CD8-positive, alpha-beta memory T cell (primary cell): ENCODE data around the gene GOLGA7B. TPM values are rescaled to one million over a fixed set of nuclear protein-coding genes. Genes with fewer than 3 reads are reported as not detected.

ENCODE experiments used
- CTCF ChIA-PET: fragments of 350-600 bp; sonication (Branson Sonifier 250); formaldehyde crosslinking; loops from one replicate; lab custom pipeline; 2021; ENCODE audit warnings: antibody characterized with exemption; lab: Charles Lee
- POLR2A ChIA-PET: fragments of 350-600 bp; sonication (Branson Sonifier 250); formaldehyde crosslinking; loops from one replicate; lab custom pipeline; 2021; ENCODE audit warnings: antibody characterized with exemption; lab: Charles Lee
- DNase-seq, 5 donors: peaks; one replicate each; pipeline versions ENCODE4 v3.0.0 to v3.0.0-alpha.2; 2020 to 2022; ENCODE audit warnings: mixed read lengths in 1 of 5
- H3K27ac ChIP-seq: one replicate; pipeline ENCODE4 v1.7.0; 2013; ENCODE audit warnings: low read depth, mild to moderate bottlenecking, low read length, moderate library complexity
- H3K27me3 ChIP-seq: 2 replicates; pipeline ENCODE4 v1.7.0; 2013; ENCODE audit warnings: low read length, mild to moderate bottlenecking; ENCODE audit not compliant: insufficient read depth, poor library complexity, severe bottlenecking
- H3K36me3 ChIP-seq: 2 replicates; pipeline ENCODE4 v1.7.0; 2013; ENCODE audit warnings: mild to moderate bottlenecking, low read length, moderate library complexity; ENCODE audit not compliant: insufficient read depth
- H3K4me1 ChIP-seq: 2 replicates; pipeline ENCODE4 v1.7.0; 2013; ENCODE audit warnings: mild to moderate bottlenecking, low read length, moderate library complexity; ENCODE audit not compliant: insufficient read depth
- H3K4me3 ChIP-seq: 2 replicates; pipeline ENCODE4 v1.7.0; 2013; ENCODE audit warnings: mild to moderate bottlenecking, low read length
- H3K9me3 ChIP-seq: 2 replicates; pipeline ENCODE4 v1.7.0; 2013; ENCODE audit warnings: mild to moderate bottlenecking, low read length
- H3K27ac Mint-ChIP-seq, 8 donors: one replicate each; pipeline ENCODE4 v1.8.0; 2020 to 2021; ENCODE audit warnings: mixed read lengths in 8 of 8, mild to moderate bottlenecking in 6 of 8, inconsistent platforms in 3 of 8, moderate library complexity in 3 of 8
- H3K27me3 Mint-ChIP-seq, 2 donors: one replicate each; pipeline ENCODE4 v1.8.0; 2020 to 2021; ENCODE audit warnings: mixed read lengths in 2 of 2, mild to moderate bottlenecking in 1 of 2, moderate library complexity in 1 of 2
- H3K36me3 Mint-ChIP-seq, 3 donors: one replicate each; pipeline ENCODE4 v1.8.0; 2020 to 2021; ENCODE audit warnings: mixed read lengths in 3 of 3, inconsistent platforms in 1 of 3, mild to moderate bottlenecking in 1 of 3
- H3K4me1 Mint-ChIP-seq, 3 donors: one replicate each; pipeline ENCODE4 v1.8.0; 2020 to 2021; ENCODE audit warnings: mixed read lengths in 3 of 3, inconsistent platforms in 1 of 3, mild to moderate bottlenecking in 1 of 3
- H3K4me3 Mint-ChIP-seq, 7 donors: one replicate each; pipeline ENCODE4 v1.8.0; 2020 to 2021; ENCODE audit warnings: mixed read lengths in 7 of 7, mild to moderate bottlenecking in 6 of 7, moderate library complexity in 4 of 7, inconsistent platforms in 2 of 7
- H3K9me3 Mint-ChIP-seq, 5 donors: one replicate each; pipeline ENCODE4 v1.8.0; 2020 to 2022; ENCODE audit warnings: mixed read lengths in 5 of 5, mild to moderate bottlenecking in 3 of 5, moderate library complexity in 2 of 5, inconsistent platforms in 1 of 5
- polyA plus RNA-seq: library from polyadenylated mRNA; unstranded; fragments of 300-500 nt; fragmentation: Illumina TruSeq; gene quantifications from one replicate; pipeline ENCODE4 v1.2.3, GENCODE V29; 2021
- total RNA-seq, 2 experiments: library from RNA; stranded (reverse); gene quantifications; one replicate each; pipeline ENCODE4 v1.2.3, GENCODE V29; 2021

The GOLGA7B gene
- total and polyA plus RNA-seq, 3 experiments from 2014 or later, result 0.29 to 0.62 (median 0.44) TPM

- H3K9me3 ChIP-seq, result no peaks in the 10 kb centered on the region
- Mint-ChIP-seq H3K27ac (peak overlapping the region in 1 of 8 donors; percentile 77), H3K4me3 (no peak overlapping the region), H3K4me1 (peaks cover 6 to 7% (median 7%) of the 10 kb centered on the region in 3 donors), H3K36me3 (peaks cover 0 to 3% (median 0%) of the 10 kb centered on the region in 3 donors), H3K27me3 (peaks cover 2 to 3% of the 10 kb centered on the region in 2 donors), H3K9me3 (no peaks in the 10 kb centered on the region)
- POLR2A ChIA-PET, result no interaction called here
- no peak overlapping the region for H3K27ac ChIP-seq
- H3K36me3 ChIP-seq, result no peaks in the 10 kb centered on the region
- peaks cover 8% of the 10 kb centered on the region for H3K4me1 ChIP-seq
- CTCF ChIA-PET, result no interaction called here
- no peak overlapping the region for H3K4me3 ChIP-seq
- no peak for DNase-seq
- no peaks in the 10 kb centered on the region for H3K27me3 ChIP-seq
Observed at GRCh38 chr10:97823734-97824133, 25.9 kb upstream of the GOLGA7B start.

- Histone ChIP-seq H3K9me3 (no peaks in the 10 kb centered on the region), H3K4me1 (peaks cover 18% of the 10 kb centered on the region), H3K27me3 (no peaks in the 10 kb centered on the region), H3K36me3 (no peaks in the 10 kb centered on the region), H3K4me3 (no peak overlapping the region), H3K27ac (no peak overlapping the region)
- no peak for DNase-seq
- Mint-ChIP-seq H3K4me3 (no peak overlapping the region), H3K36me3 (peaks cover 0 to 1% (median 0%) of the 10 kb centered on the region in 3 donors), H3K27me3 (peaks cover 0 to 2% of the 10 kb centered on the region in 2 donors), H3K27ac (peak overlapping the region in 2 of 8 donors; percentile 26 to 47), H3K9me3 (no peaks in the 10 kb centered on the region), H3K4me1 (peaks cover 17 to 20% (median 18%) of the 10 kb centered on the region in 3 donors)
- ChIA-PET POLR2A (no interaction called here), CTCF (interaction anchor here (0.6 kb wide), 1 partner anchor 1467 kb away, joined by 3 read pairs; no protein-coding TSS in a partner anchor)
Observed at GRCh38 chr10:97825020-97825760, 24.5 kb upstream of the GOLGA7B start.

- Histone ChIP-seq H3K9me3 (no peaks in the 10 kb centered on the region), H3K4me1 (peaks cover 18% of the 10 kb centered on the region), H3K27ac (no peak overlapping the region), H3K36me3 (no peaks in the 10 kb centered on the region), H3K27me3 (no peaks in the 10 kb centered on the region), H3K4me3 (no peak overlapping the region)
- H3K4me3 Mint-ChIP-seq, result no peak overlapping the region
- ChIA-PET POLR2A (no interaction called here), CTCF (no interaction called here)
- no peaks in the 10 kb centered on the region for H3K9me3 Mint-ChIP-seq
- H3K27me3 Mint-ChIP-seq, result peaks cover 0 to 2% of the 10 kb centered on the region in 2 donors
- H3K27ac Mint-ChIP-seq, result peak overlapping the region in 2 of 8 donors; percentile 19 to 45
- DNase-seq, result no peak
- H3K36me3 Mint-ChIP-seq, result peaks cover 0 to 1% (median 0%) of the 10 kb centered on the region in 3 donors
- H3K4me1 Mint-ChIP-seq, result peaks cover 19 to 21% (median 20%) of the 10 kb centered on the region in 3 donors
Observed at GRCh38 chr10:97826892-97827291, 22.8 kb upstream of the GOLGA7B start.

GRCh38 chr10:97827702-97828291 is 21.8 kb upstream of the GOLGA7B start:
- Histone ChIP-seq H3K4me3 (no peak overlapping the region), H3K4me1 (peaks cover 18% of the 10 kb centered on the region), H3K36me3 (no peaks in the 10 kb centered on the region), H3K27ac (no peak overlapping the region), H3K27me3 (no peaks in the 10 kb centered on the region), H3K9me3 (no peaks in the 10 kb centered on the region)
- ChIA-PET POLR2A (no interaction called here), CTCF (interaction anchor here (1.6 kb wide), 2 partner anchors 36 to 41 kb away, joined by 4 to 5 read pairs; no protein-coding TSS in a partner anchor)
- H3K4me3 Mint-ChIP-seq, result no peak overlapping the region
- H3K36me3 Mint-ChIP-seq, result peaks cover 0 to 1% (median 0%) of the 10 kb centered on the region in 3 donors
- peaks cover 0 to 2% of the 10 kb centered on the region in 2 donors for H3K27me3 Mint-ChIP-seq
- DNase-seq, result no peak
- no peaks in the 10 kb centered on the region for H3K9me3 Mint-ChIP-seq
- peaks cover 19 to 21% (median 20%) of the 10 kb centered on the region in 3 donors for H3K4me1 Mint-ChIP-seq
- H3K27ac Mint-ChIP-seq, result peak overlapping the region in 2 of 8 donors; percentile 7 to 82

GRCh38 chr10:97828721-97829120 is 20.9 kb upstream of the GOLGA7B start:
- POLR2A ChIA-PET, result no interaction called here
- H3K27me3 ChIP-seq, result no peaks in the 10 kb centered on the region
- no peaks in the 10 kb centered on the region for H3K9me3 ChIP-seq
- Mint-ChIP-seq H3K4me1 (peaks cover 19 to 21% (median 20%) of the 10 kb centered on the region in 3 donors), H3K27ac (peak overlapping the region in 6 of 8 donors; percentile 45 to 82 (median 64)), H3K9me3 (no peaks in the 10 kb centered on the region), H3K4me3 (peak overlapping the region in 1 of 7 donors; percentile 41), H3K36me3 (peaks cover 0 to 1% (median 0%) of the 10 kb centered on the region in 3 donors), H3K27me3 (peaks cover 0 to 2% of the 10 kb centered on the region in 2 donors)
- H3K36me3 ChIP-seq, result no peaks in the 10 kb centered on the region
- H3K4me3 ChIP-seq, result no peak overlapping the region
- H3K4me1 ChIP-seq, result peaks cover 18% of the 10 kb centered on the region
- CTCF ChIA-PET, result interaction anchor here (1.6 kb wide), 2 partner anchors 36 to 40 kb away, joined by 4 to 5 read pairs; no protein-coding TSS in a partner anchor
- no peak for DNase-seq
- H3K27ac ChIP-seq, result no peak overlapping the region

GRCh38 chr10:97830064-97830463 is 19.6 kb upstream of the GOLGA7B start:
- Mint-ChIP-seq H3K4me1 (peaks cover 19 to 21% (median 20%) of the 10 kb centered on the region in 3 donors), H3K27ac (peak overlapping the region in 2 of 8 donors; percentile 26 to 75), H3K27me3 (peaks cover 0 to 2% of the 10 kb centered on the region in 2 donors), H3K9me3 (no peaks in the 10 kb centered on the region), H3K4me3 (no peak overlapping the region), H3K36me3 (peaks cover 0 to 1% (median 0%) of the 10 kb centered on the region in 3 donors)
- CTCF ChIA-PET, result interaction anchor here (1.7 kb wide), 1 partner anchor 39 kb away, joined by 4 read pairs; no protein-coding TSS in a partner anchor
- no peak overlapping the region for H3K27ac ChIP-seq
- no peaks in the 10 kb centered on the region for H3K9me3 ChIP-seq
- no peak overlapping the region for H3K4me3 ChIP-seq
- DNase-seq, result no peak
- peaks cover 18% of the 10 kb centered on the region for H3K4me1 ChIP-seq
- H3K36me3 ChIP-seq, result no peaks in the 10 kb centered on the region
- POLR2A ChIA-PET, result no interaction called here
- H3K27me3 ChIP-seq, result no peaks in the 10 kb centered on the region

- H3K36me3 Mint-ChIP-seq, result peaks cover 2 to 10% (median 2%) of the 10 kb centered on the region in 3 donors
- Histone ChIP-seq H3K36me3 (no peaks in the 10 kb centered on the region), H3K4me1 (peaks cover 18% of the 10 kb centered on the region), H3K27me3 (no peaks in the 10 kb centered on the region), H3K4me3 (no peak overlapping the region), H3K9me3 (no peaks in the 10 kb centered on the region), H3K27ac (no peak overlapping the region)
- peaks cover 0 to 1% of the 10 kb centered on the region in 2 donors for H3K27me3 Mint-ChIP-seq
- H3K27ac Mint-ChIP-seq, result peak overlapping the region in 3 of 8 donors; percentile 37 to 51 (median 42)
- no peak for DNase-seq
- ChIA-PET CTCF (interaction anchor here (1.7 kb wide), 1 partner anchor 38 kb away, joined by 4 read pairs; no protein-coding TSS in a partner anchor), POLR2A (no interaction called here)
- no peak overlapping the region for H3K4me3 Mint-ChIP-seq
- H3K9me3 Mint-ChIP-seq, result no peaks in the 10 kb centered on the region
- peaks cover 19 to 21% (median 20%) of the 10 kb centered on the region in 3 donors for H3K4me1 Mint-ChIP-seq
Observed at GRCh38 chr10:97831259-97831658, 18.4 kb upstream of the GOLGA7B start.
